Hippocampal formation (tissue), 2 donors: ENCODE data around the gene EZH2.

ENCODE experiments used
- DNase-seq, 2 donors: peaks; one replicate each; lab custom pipeline; 2025; lab: John Stamatoyannopoulos, UW

EZH2 gene

GRCh38 chr7:148898845-148899484 is 14.9 kb upstream of the EZH2 start:
- no peak for DNase-seq

DNA sequence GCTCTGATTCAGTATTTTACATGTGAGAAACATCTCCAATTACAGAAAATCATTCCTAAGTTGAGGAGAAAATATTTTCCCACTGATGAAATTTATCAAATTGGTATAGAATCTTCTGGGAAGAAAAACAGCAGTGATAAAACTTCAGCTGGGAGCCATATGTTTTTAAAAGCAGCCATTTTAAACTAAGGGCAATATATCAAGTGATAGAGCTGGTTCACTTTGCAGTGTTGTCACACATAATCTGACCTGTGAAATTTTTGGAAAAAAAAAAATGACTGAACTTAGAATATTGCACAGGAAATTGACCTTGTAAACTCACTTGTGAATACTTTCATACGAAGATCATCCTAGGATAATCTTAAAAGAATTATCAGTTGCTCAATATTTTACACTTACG is 10.5 kb upstream of the EZH2 start:
- no peak for DNase-seq

DNA sequence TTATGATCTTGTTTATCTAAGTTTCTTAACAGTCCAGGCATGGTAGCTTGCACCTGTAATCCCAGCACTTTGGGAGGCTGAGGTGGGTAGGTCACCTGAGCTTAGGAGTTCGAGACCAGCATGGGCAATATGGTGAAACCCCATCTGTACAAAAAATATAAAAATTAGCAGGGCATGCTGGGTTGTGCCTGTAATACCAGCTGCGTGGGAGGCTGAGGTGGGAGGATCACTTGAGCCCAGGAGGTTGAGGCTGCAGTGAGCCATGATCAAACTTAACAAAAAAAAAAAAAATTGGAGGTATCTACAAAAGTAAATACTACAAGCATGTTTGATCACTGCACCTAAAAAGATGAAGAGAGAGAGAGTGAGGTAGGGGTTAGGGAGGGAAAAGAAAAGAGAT is 9.0 kb upstream of the EZH2 start:
- no peak for DNase-seq

- DNase-seq: no peak
These were observed 4.2 kb upstream of the EZH2 start for GRCh38 chr7:148888300-148888699.

GRCh38 chr7:148886844-148887243 is 2.8 kb upstream of the EZH2 start:
- no peak for DNase-seq

DNA sequence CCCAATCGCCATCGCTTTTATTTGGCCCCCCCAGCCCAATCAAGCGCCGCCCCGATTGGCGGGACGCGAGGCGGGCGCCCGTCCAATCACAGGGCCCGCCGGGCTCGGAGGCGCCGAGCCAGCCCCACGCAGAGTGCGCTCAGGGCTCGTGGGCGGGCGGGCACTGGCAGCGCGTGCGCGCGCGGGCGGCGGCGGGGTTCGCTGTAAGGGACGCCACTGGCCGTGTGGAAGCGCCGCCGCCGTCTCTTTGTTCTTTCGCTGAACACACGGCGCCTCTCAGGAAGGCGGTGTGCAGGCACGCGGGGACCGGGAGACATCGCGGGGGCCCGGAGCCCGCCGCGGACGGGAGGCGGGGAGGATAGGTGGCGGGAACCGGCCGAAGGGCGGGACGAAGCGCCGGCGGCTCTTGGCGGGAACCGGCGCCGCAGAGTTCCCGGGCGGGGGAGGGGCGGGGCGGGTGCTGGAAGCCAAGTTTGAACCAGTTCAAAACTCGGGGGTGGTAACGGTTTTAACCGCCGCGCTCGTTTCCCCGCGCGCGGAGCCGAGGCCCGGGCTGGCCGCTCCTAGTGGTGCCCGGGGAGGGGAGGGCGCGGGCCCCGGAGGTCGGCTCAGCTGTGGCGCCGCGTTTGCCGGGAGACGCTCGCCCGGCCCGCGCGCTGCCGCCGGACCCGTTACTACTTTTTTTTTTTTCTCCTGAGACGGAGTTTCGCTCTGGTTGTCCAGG is 370 bp upstream of the EZH2 start:
- peak; percentile 81 to 92 for DNase-seq

GRCh38 chr7:148883266-148884048 is 634 bp downstream of the EZH2 start:
- DNase-seq: no peak

GRCh38 chr7:148882841-148883265 is 1.2 kb downstream of the EZH2 start:
- DNase-seq: no peak

DNA sequence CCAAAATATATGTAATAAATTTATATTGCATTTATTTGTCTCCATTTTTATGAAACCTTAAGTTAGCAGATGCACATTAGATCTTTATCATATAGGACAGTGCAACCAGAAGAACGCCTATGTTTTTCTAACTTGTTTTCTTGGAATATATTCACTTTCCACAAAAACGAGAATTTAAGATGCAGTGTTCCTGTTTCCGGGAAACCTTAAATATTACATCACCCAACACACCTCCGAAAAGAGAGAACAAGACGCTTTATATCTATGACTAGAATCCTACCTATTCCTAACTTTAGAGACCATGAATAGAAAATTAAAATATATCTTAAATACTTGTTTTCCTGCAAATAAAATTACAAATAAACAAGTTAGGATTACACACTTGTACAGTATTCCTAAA is 1.9 kb downstream of the EZH2 start:
- DNase-seq: no peak

DNA sequence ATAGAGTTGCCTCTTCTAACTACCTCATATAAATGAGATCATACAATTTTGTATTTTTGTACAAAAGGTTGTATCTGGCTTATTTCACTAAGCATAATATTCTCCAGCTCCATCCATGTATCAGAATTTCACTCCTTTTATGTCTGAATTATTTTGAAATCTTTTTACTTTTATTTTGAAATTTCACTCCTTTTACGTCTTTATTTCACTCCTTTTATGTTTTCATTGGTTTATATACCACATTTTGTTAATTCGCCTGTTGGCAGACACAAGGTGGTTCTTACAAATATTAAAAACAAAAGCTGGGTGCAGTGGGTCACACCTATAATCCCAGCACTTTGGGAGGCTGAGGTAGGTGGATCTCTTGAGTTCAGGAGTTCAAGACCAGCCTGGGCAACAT is 5.8 kb downstream of the EZH2 start:
- no peak for DNase-seq

DNA sequence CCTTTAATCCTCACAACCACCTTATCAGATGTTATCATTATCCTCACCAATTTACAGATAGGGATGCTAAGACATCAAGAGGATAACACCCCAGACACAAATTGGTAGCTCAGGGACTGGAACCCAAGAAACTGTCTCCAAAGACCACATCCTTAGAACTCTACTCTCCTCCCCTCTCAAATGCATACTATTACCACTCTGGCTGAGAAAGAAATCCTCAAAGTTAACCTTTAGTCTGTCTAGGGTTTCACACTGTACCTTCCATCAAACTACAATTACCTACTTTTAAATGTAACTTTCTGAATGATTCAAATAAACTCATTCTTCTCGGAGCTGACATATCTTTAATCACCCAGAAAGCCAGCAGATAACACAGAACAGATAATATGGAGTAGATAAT is 6.6 kb downstream of the EZH2 start:
- no peak for DNase-seq

GRCh38 chr7:148872188-148872587 is 11.9 kb downstream of the EZH2 start:
- no peak for DNase-seq

DNA sequence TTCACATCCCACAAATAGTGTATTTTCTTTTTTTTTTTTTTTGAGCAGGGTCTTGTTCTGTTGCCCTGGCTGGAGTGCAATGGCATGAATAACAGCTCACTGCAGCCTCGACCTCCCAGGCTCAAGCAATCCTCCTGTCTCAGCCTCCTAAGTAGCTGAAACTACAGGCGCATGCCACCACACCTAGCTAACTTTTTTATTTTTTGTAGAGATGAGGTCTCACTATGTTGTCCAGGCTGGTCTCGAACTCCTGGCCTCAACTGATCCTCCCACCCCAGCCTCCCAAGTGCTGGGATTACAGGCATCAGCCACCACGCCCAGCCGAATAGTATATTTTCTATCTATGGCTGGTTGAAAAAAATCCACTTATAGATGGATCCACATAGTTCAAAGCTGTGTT is 12.5 kb downstream of the EZH2 start:
- DNase-seq: no peak

DNA sequence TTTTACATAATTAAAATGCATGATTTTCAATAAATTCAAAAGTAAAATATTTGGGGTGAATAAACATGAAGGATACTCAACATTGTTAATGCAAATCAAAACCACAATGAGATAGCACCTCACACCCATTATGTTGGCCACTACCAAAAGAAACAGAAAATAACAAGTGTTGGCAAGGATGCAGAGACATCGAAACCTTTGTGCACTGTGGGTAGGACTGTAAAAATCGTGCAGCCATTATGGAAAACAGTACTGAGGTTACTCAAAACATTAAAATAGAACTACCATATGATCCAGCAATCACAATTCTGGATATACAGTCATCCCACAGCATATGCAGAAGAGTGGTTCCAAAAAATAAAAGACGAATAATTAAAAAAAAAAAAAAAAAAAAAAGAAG is 13.1 kb downstream of the EZH2 start:
- DNase-seq: no peak

GRCh38 chr7:148868378-148868674 is 15.8 kb downstream of the EZH2 start:
- no peak for DNase-seq

DNA sequence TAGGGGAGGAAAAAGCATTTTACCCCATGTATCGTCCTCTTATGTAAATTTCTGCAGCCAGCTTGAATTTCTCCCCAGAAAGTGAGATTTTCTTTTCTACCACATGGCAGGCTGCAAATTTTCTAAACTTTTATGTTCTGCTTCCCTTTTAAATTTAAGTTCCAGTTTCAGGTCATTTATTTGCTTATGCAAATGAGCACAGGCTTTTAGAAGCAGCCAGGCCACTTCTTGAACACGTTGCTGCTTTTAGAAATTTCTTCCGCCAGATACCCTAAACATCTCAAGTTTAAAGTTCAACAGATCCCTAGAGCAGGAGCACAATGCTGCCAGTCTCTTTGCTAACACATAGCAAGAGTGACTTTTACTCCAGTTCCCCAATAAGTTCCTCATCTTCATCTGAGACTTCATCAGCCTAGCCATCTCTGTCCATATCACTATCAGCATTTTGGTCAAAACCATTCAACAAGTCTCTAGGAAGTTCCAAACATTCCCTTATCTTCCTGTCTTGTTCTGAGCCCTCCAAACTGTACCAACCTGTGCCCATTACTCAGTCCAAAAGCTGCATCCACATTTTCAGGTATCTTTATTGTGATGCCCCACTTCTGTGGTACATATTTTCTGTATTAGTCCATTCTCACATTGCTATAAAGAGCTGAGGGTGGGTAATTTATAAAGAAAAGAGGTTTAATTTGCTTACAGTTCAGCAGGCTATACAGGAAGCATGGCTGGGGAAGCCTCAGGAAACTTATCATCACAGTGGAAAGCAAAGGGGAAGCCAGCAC is 16.3 kb downstream of the EZH2 start:
- no peak for DNase-seq

DNA sequence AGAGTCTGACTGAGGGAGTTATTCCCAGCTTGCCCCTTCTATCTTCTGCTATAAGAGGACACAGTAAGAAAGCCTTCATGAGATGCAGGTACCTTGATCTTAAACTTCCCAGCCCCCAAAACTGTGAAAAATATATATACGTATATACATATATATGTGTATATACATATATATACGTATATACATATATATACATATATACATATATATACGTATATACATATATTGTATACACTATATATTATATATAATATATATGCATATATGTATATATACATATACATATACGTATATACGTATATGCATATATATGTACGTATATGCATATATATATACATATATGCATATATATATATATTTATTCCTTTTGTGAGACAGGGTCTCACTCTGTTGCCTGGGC is 17.7 kb downstream of the EZH2 start:
- no peak for DNase-seq

DNA sequence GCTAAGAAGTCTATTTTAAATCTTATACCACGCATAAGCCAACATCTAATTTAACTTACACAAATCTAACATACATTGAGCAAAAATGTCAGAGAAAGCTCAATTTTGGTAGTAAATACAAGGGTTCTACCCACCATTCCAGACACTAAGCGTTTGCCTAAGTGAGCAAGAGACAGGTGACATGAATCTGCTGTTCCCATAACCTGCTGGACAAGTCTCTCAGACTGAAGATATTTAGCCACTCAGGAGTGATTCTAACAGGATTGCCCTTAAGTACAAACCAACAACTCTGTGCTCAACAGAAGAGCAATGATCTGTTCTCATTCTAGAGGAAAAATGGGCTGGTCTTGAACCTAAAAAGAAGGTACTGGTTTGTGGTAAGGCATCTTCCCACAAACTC is 18.8 kb downstream of the EZH2 start:
- DNase-seq: no peak

DNA sequence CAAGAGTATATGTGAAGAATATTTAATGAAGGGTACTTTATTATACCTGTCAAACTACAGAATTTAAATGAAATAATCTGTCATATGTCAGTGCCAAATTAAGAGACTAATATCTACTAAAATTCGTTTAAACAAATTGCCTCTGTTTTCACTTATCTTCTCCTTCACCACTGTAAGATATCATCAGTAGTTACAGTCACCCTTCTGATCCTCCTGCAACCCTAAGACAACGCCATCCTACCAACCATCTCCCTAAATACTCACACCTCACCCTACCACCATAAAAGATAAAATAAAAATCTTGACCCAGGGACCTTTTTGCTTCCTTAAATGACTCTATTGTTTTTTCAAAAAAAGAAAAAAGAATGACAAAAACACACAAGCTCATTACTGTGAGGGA is 20.8 kb downstream of the EZH2 start:
- no peak for DNase-seq

- no peak for DNase-seq
These were observed 21.6 kb downstream of the EZH2 start for GRCh38 chr7:148862481-148862880.

DNA sequence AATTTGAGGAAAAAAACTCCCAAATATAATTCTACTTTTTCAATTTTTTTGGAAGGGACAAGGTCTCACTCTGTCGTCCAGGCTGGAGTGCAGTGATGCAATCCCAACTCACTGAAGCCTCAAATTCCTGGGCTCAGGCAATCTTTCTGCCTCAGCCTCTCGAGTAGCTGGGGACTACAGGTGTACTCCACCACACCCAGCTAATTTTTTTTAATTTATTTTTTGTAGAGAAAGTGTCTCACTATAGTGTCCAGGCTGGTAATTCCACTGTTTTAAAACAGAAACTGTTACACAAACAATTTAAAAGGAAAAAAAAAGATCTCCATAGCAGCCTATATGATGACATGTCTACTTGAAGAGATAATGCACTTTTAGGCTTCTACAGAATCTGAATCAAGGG is 25.6 kb downstream of the EZH2 start:
- DNase-seq: no peak

DNA sequence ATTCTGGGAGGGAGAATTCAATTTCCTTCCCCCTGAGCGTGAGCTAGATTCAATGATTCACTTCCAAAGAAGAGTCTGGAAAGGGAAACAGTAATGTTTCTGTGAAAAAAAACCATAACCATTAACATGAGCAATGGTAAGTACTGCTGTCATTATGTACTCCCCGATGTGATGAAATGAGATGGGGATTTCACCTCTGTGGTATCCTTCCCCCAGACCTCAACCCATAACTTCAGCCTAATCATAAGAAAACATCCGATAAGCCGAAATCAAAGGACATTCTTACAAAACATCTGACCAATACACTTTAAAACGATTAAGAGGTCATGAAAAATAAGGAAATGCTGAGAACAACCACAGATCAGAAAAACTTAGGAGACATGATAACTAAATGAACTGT is 27.2 kb downstream of the EZH2 start:
- no peak for DNase-seq

- DNase-seq: no peak
These were observed 27.6 kb downstream of the EZH2 start for GRCh38 chr7:148856578-148856881.
